Memory B cell (primary cell): ENCODE data around the gene KIF26B.

Experiments used
- ATAC-seq: fragments of 150-1000 bp; cut with Tn5 transposase; 2 replicates; pipeline ENCODE4 v1.10.0; 2021; ENCODE audit warnings: low read depth, mild to moderate bottlenecking, moderate library complexity
- DNase-seq, 2 donors: peaks; one replicate each; pipeline ENCODE4 v3.0.0; 2022; ENCODE audit warnings: low spot score in 2 of 2
- H3K27ac Mint-ChIP-seq: one replicate; pipeline ENCODE4 v1.8.0; 2022; ENCODE audit warnings: mild to moderate bottlenecking, moderate library complexity, mixed read lengths
- H3K27me3 Mint-ChIP-seq: one replicate; pipeline ENCODE4 v1.8.0; 2022; ENCODE audit warnings: mixed read lengths
- H3K36me3 Mint-ChIP-seq: one replicate; pipeline ENCODE4 v1.8.0; 2022; ENCODE audit warnings: mild to moderate bottlenecking, mixed read lengths
- H3K4me1 Mint-ChIP-seq: one replicate; pipeline ENCODE4 v1.8.0; 2022; ENCODE audit warnings: mixed read lengths
- H3K4me3 Mint-ChIP-seq: one replicate; pipeline ENCODE4 v1.8.0; 2022; ENCODE audit warnings: mild to moderate bottlenecking, moderate library complexity, mixed read lengths
- H3K9me3 Mint-ChIP-seq: one replicate; pipeline ENCODE4 v1.8.0; 2022; ENCODE audit warnings: mixed read lengths

The KIF26B gene

DNA sequence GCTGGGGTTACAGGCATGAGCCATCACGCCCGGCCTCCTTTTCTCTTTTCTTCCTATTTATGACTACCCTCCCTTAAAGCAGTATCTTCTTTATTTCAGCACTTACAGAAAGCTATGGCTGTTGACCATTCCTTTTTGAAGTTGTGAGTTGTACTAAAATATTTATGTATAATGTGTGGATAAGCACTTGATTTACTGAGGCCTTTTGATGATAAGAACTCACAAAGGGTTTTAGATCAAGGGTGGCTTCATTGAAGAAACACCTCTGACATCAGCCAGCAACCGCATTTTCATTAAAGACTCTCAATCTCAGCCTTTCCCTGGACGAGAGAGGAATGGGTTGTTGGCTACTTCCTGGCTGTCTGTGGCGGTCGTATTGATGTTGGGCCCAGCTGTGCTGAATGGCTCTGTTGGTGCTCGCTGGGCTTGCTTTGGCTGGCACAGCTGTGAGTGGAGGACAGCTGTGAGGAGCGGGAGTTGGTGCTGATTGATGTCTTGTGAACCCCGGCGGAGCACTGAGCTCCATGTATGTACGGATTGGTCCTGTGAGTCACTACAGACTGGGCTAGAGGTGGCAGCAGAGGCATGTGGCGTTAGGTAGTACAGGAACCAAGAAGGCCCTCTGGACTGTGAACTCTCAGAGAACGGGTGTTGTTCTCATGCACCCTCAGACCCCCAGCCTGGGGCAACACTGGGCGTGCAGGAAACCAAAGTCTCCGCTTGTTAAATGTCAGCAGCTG is 208.8 kb downstream of the KIF26B start:
- no peak overlapping the region for H3K27ac Mint-ChIP-seq

DNA sequence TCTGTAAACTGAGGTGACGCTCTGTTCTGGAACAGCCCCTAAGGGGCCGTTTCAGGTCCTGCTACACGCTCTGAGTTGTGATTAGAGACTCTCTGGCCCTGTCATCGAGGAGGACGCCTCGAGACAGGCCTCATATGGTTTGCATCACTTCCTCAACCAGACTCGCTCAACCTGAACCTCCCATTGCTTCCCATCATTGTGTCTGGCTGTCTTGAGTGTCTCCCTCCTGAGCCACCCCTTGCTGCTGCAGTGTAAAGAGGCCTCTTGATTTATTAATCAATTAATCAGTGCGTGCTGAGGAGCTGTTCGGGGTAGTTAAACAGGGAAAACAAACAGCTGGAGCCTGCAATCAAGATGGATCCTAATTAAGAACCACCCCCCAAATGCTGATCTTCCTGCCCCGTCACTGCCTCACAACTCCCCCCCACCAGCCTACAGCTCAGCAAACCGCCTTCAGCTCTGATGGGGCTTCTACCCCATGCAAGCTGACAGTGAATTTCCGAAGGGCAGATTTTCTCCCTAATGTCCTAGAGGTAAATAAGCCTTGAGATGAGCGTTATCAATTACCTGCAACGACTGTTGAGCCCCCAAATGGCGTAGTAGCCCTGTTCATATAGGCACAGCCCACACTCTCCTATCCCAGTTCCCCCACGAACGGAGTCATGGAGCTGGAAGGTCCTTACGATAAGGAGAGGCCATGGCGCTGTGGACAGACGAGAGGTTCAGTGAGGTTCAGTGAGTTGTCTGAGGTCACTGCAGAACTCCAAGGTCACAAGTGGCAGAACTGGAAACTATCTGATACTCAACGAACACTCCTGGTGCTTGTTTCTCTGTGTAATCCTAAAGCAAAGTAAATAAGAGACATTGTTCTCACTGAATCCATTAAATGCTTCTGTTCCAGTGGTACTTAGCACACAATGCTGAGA is 210.6 kb downstream of the KIF26B start:
- Mint-ChIP-seq H3K36me3 (no peaks in the 10 kb centered on the region), H3K27ac (no peak overlapping the region), H3K4me3 (no peak overlapping the region), H3K27me3 (peaks cover 2% of the 10 kb centered on the region), H3K9me3 (no peaks in the 10 kb centered on the region), H3K4me1 (peaks cover 3% of the 10 kb centered on the region)
- DNase-seq (no peak), ATAC-seq (peak; percentile 17)

More for the DNA sequence above, 208.8 kb downstream of the KIF26B start:
- H3K9me3 Mint-ChIP-seq, result no peaks in the 10 kb centered on the region
- no peak for ATAC-seq
- peaks cover 3% of the 10 kb centered on the region for H3K4me1 Mint-ChIP-seq
- peaks cover 3% of the 10 kb centered on the region for H3K27me3 Mint-ChIP-seq
- no peak overlapping the region for H3K4me3 Mint-ChIP-seq
- DNase-seq, result no peak
- H3K36me3 Mint-ChIP-seq, result no peaks in the 10 kb centered on the region

DNA sequence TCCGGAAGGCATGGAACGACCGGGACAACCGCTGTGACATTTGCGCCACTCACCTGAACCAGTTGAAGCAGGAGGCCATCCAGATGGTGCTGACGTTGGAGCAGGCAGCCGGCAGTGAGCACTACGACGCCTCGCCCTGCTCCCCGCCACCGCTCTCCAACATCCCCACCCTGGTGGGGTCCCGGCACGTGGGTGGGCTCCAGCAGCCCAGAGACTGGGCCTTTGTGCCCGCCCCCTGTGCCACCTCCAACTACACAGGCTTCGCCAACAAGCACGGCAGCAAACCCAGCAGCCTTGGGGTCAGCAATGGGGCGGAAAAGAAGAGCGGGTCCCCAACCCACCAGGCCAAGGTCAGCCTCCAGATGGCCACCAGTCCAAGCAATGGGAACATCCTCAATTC is 212.1 kb downstream of the KIF26B start:
- no peak for ATAC-seq
- Mint-ChIP-seq H3K27me3 (peaks cover 2% of the 10 kb centered on the region), H3K4me3 (no peak overlapping the region), H3K36me3 (no peaks in the 10 kb centered on the region), H3K4me1 (peaks cover 3% of the 10 kb centered on the region), H3K9me3 (no peaks in the 10 kb centered on the region), H3K27ac (no peak overlapping the region)
- no peak for DNase-seq

DNA sequence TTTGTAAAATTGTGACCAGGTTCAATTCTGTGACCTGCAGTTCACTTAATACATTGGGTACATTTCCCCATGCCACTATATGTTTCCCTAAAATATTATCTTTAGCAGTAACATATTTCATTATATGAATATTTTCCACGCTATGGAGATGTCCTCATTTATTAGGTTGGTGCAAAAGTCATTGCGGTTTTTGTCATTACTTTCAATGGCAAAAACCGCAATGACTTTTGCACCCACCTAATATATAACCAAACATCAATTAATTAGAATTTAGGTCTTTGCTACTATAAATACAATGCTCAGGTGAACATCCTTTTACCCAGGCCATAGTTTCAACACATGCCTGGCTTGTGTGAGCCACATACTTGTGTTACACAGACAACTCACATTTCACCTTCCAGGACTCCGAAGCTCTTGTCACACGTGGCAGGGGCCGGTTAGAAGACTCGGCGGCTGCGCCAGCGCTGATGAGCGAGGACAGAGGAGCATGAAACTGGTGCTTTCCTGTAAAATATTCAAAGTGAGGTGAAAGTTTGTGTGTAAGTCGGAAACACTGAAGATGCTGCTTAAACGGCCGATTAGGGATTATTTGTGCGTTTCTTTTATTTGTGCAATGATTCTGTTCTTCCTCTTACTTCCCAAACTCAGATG is 215.5 kb downstream of the KIF26B start:
- Mint-ChIP-seq H3K9me3 (no peaks in the 10 kb centered on the region), H3K36me3 (no peaks in the 10 kb centered on the region), H3K4me1 (no peaks in the 10 kb centered on the region), H3K27ac (no peak overlapping the region), H3K4me3 (no peak overlapping the region), H3K27me3 (peaks cover 2% of the 10 kb centered on the region)
- no peak for DNase-seq
- no peak for ATAC-seq

DNA sequence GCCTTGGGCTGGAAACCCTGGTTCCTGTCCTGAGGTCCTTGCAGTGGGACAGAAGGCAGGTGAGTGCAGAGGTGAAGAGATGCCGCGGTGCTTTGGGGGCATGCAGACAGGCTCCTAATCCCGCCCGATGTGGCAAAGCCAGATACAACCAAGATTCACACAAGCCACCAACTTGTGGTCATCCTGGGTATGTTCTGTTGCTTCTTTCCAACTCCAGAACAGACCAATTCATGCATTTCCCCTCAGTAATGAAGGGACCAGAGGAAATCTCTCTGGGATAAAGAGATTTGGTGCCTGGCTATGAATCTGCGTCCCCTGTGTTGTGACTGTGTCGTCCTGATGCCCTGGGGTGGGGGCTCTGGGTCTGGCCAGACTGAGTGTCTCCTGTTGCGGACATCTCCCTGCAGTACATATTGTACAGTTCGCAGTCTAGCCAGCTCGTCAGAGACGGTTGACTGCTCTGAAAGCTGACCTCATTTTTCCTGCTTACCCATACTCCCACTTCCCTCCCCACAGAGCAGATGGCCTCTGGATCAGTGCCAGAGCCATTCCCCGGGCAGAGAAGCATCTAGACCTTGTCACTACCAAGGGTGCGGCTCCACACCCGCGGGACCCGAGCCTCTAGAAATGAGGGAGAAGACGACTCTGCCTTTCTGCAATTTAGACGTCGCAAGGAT is 216.3 kb downstream of the KIF26B start:
- no peak for DNase-seq
- no peak overlapping the region for H3K27ac Mint-ChIP-seq
- no peaks in the 10 kb centered on the region for H3K9me3 Mint-ChIP-seq
- peaks cover 3% of the 10 kb centered on the region for H3K27me3 Mint-ChIP-seq
- ATAC-seq, result no peak
- H3K36me3 Mint-ChIP-seq, result no peaks in the 10 kb centered on the region
- H3K4me3 Mint-ChIP-seq, result no peak overlapping the region
- no peaks in the 10 kb centered on the region for H3K4me1 Mint-ChIP-seq

DNA sequence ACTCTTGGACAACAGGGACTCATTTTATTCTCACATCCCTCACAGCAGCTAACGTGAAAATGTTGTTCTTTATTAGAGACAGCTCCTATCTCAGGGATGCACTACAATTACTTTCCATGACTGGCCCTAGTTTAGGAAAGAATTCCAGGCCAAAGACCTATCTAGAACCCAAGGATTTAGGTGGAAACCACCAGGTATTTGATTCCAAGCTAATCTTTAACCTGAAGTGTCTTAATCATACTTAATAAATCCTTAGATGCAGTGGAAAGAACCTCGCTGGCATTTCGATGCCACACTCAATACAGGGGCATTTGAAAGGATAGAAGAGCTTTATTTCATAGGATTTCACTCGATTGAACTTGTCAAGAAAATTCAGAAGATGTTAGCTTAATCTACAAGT is 218.3 kb downstream of the KIF26B start:
- no peak for DNase-seq
- no peaks in the 10 kb centered on the region for H3K4me1 Mint-ChIP-seq
- no peak overlapping the region for H3K27ac Mint-ChIP-seq
- H3K36me3 Mint-ChIP-seq, result no peaks in the 10 kb centered on the region
- peaks cover 6% of the 10 kb centered on the region for H3K27me3 Mint-ChIP-seq
- H3K9me3 Mint-ChIP-seq, result no peaks in the 10 kb centered on the region
- no peak overlapping the region for H3K4me3 Mint-ChIP-seq
- ATAC-seq, result no peak

DNA sequence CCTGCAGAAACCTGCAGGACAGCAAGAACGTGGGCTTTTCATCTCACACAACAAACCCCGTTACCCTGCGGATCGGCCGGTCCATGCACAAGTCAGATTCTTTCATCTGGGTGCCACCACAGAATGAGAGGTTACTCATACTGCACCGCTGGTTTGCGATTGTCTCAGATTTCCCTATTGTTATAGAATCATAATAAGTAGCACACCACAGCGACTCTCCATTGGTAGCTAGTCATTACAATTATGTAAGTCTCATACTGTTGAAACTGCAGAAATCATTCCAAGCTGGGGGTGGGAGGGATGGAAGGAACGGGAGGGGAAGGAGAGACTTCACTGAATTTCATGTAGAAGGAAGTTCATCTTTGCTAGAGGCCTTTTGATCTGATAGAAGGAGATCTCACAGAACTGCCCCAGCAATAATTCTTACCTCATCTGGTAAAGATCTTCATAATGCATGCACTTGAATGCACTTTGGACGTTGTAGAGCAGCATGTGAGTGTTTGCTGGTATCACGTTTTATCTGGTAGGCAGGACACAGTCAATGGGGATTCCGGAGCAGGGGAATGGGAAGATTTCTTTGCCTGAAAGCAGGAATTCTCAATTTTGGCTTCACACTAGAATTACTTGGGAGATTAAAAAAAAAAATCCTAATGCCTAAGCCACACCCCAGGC is 221.1 kb downstream of the KIF26B start:
- H3K4me3 Mint-ChIP-seq, result no peak overlapping the region
- ATAC-seq (no peak), DNase-seq (no peak)
- peaks cover 6% of the 10 kb centered on the region for H3K27me3 Mint-ChIP-seq
- H3K36me3 Mint-ChIP-seq, result no peaks in the 10 kb centered on the region
- no peaks in the 10 kb centered on the region for H3K9me3 Mint-ChIP-seq
- H3K27ac Mint-ChIP-seq, result no peak overlapping the region
- no peaks in the 10 kb centered on the region for H3K4me1 Mint-ChIP-seq

DNA sequence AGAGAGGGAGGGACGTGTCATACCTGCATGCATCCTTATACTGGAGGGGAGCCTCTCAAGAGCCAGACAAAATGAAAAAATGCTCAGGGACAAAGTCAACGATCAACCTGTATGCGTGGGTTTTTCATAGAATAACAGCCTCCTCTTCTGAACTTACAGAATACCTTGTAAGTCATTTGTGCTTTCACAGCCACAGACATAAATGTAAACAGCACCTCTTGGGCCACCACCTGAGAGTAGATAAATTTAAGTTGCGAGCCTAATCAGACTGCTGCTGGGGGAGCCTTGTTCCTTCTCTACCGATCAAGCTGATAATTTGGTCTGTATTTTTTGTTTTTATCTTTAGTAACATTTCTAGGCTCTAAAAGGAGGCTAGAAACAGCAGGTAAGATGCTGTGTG is 223.1 kb downstream of the KIF26B start:
- H3K4me3 Mint-ChIP-seq, result no peak overlapping the region
- H3K9me3 Mint-ChIP-seq, result no peaks in the 10 kb centered on the region
- no peak overlapping the region for H3K27ac Mint-ChIP-seq
- DNase-seq (no peak), ATAC-seq (no peak)
- peaks cover 6% of the 10 kb centered on the region for H3K27me3 Mint-ChIP-seq
- H3K36me3 Mint-ChIP-seq, result no peaks in the 10 kb centered on the region
- no peaks in the 10 kb centered on the region for H3K4me1 Mint-ChIP-seq

DNA sequence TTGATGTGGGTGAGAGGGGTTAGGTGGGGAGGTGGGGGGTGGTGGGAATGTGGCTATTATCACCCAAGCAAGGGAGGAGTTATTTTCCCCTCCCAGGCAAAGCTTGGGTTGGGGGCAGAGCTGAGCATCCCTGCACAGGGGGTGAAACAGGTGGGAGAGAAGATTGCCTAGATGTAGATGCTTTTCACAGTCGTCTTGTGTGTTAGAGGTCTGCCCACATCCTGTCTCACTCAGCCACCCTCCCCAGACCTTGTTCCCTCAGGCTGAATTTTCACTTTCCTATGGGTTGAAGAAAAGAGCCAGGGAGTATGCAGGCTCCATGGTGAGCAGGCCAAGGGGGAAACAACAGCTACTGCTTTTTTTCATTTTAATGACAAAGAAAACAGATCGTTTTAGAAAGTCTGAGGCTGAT is 223.5 kb downstream of the KIF26B start:
- Mint-ChIP-seq H3K27ac (no peak overlapping the region), H3K9me3 (no peaks in the 10 kb centered on the region), H3K4me1 (no peaks in the 10 kb centered on the region), H3K27me3 (peaks cover 4% of the 10 kb centered on the region), H3K36me3 (no peaks in the 10 kb centered on the region), H3K4me3 (no peak overlapping the region)
- DNase-seq, result no peak
- no peak for ATAC-seq

DNA sequence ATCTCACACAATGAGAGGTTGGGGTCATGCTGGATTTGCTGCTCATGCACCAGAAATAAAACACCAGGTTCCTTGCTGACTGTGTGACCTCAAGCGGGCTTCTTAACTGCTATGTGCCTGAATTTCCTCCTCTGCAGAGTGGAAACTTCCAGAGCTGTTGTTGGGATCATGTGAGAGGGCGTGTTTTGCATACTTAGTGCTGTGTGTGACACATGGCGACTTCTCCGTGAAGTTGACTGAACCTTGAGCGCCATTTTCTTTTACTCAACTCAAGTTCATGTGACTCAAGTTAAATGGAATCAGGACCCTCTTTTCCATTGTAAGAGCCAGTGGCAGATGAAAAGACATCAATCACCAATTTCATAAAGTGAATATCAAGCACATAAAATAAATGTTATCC is 224.0 kb downstream of the KIF26B start:
- no peak for ATAC-seq
- DNase-seq, result no peak
- Mint-ChIP-seq H3K36me3 (no peaks in the 10 kb centered on the region), H3K9me3 (no peaks in the 10 kb centered on the region), H3K27ac (no peak overlapping the region), H3K4me1 (no peaks in the 10 kb centered on the region), H3K4me3 (no peak overlapping the region), H3K27me3 (peaks cover 4% of the 10 kb centered on the region)

DNA sequence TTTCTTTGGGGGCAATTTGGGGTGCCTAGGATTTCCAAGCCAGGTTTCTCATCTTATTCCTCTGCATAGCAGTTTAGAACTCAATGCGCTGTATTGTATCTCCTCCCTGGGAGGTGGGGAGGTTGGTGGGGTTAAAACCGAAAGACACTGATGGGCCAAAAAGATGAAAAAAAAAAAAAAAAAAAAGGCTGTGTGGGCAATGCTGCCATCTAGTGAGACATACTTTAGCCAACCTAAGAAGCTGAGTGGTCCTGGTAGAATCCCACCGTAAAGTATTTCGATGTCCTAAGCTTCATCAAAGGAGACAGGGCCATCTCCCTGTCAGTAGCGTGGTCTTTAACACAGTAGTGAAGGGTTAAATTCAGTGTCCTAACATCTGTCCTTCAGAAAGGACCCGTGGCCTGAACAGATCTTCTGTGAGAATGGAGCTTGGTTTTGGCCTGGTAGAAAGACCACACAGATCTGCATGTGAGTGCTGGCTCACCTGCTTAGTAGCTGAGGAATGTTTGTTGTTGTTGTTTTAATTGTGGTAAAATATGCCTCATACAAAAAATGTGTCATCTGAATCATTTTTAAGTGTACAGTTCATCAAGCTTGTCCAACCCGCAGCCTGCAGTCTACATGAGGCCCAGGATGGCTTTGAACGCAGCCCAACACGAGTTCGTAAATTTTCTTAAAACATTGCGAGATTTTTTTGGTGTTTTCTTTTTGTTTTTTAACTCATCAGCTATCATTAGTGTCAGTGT is 226.2 kb downstream of the KIF26B start:
- Mint-ChIP-seq H3K36me3 (no peaks in the 10 kb centered on the region), H3K27ac (no peak overlapping the region), H3K27me3 (peaks cover 9% of the 10 kb centered on the region), H3K9me3 (no peaks in the 10 kb centered on the region), H3K4me1 (no peaks in the 10 kb centered on the region), H3K4me3 (no peak overlapping the region)
- ATAC-seq (no peak), DNase-seq (no peak)

DNA sequence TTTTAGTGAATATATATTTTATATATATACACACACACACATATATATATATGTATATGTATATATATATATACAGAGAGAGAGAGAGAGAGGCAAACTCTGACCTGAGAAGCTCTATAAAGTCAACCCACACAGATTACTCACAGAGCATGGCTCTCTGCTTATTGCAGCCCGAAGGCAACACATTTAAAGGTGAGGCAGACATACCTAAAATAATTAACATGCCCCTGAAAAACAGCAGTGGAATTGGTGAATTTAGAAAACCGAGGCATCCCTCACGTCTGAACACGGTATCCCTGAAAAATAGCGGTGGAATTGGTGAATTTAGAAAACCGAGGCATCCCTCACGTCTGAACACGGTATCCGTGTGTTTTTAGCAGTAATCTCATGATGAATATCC is 228.2 kb downstream of the KIF26B start:
- H3K36me3 Mint-ChIP-seq, result no peaks in the 10 kb centered on the region
- peaks cover 5% of the 10 kb centered on the region for H3K27me3 Mint-ChIP-seq
- no peaks in the 10 kb centered on the region for H3K4me1 Mint-ChIP-seq
- no peak overlapping the region for H3K27ac Mint-ChIP-seq
- no peak for DNase-seq
- ATAC-seq, result no peak
- H3K4me3 Mint-ChIP-seq, result no peak overlapping the region
- no peaks in the 10 kb centered on the region for H3K9me3 Mint-ChIP-seq
